Brain pericyte (primary cell): ENCODE data around the gene ZBED2.
"Not testable (repeated sequence)": the region's sequence is repeated elsewhere in the genome, so short reads cannot be mapped to it uniquely, and the experiment has no call there.

Experiments
- DNase-seq: peaks from one replicate; pipeline ENCODE4 v3.0.0-alpha.2; 2012; ENCODE audit warnings: low read depth, low spot score

The ZBED2 gene

GRCh38 chr3:111577113-111577512 lies 18.0 kb downstream of the ZBED2 start:
- no peak for DNase-seq

- no peak for DNase-seq
These were observed 23.2 kb downstream of the ZBED2 start for GRCh38 chr3:111571907-111572460.

GRCh38 chr3:111571282-111571681 lies 23.9 kb downstream of the ZBED2 start:
- no peak for DNase-seq

- no peak for DNase-seq
These were observed 24.6 kb downstream of the ZBED2 start for GRCh38 chr3:111570404-111571030.

GRCh38 chr3:111568911-111569310 lies 26.2 kb downstream of the ZBED2 start:
- no peak for DNase-seq

GRCh38 chr3:111568355-111568754 lies 26.8 kb downstream of the ZBED2 start:
- no peak for DNase-seq

GRCh38 chr3:111566844-111567243 lies 28.3 kb downstream of the ZBED2 start:
- DNase-seq: no peak

GRCh38 chr3:111561902-111562301 lies 33.2 kb downstream of the ZBED2 start:
- DNase-seq: not testable (repeated sequence)

GRCh38 chr3:111548756-111549155 lies 46.4 kb downstream of the ZBED2 start:
- DNase-seq: no peak

GRCh38 chr3:111548092-111548491 lies 47.1 kb downstream of the ZBED2 start:
- no peak for DNase-seq

- no peak for DNase-seq
These were observed 47.5 kb downstream of the ZBED2 start for GRCh38 chr3:111547631-111548030.

GRCh38 chr3:111545349-111545748 lies 49.8 kb downstream of the ZBED2 start:
- no peak for DNase-seq
